Measurements from ENCODE around the gene GDF7.

Gene GDF7

GRCh38 chr2:20665243-20666004 lies 1.5 kb upstream of the GDF7 start:
- no peak overlapping the region for H3K4me2 ChIP-seq (ENCODE audit: insufficient read depth, low read length)
- H3K4me3 ChIP-seq (ENCODE audit: low read depth in 1 of 2, low read length in 2 of 2): no peak overlapping the region
- no peak for ATAC-seq (ENCODE audit: insufficient read depth, low read depth)

GRCh38 chr2:20666005-20666303 lies 990 bp upstream of the GDF7 start:
- Histone ChIP-seq H3K79me2 (ENCODE audit: insufficient read depth, low read length) (no peaks in the 10 kb centered on the region), H3K4me2 (ENCODE audit: insufficient read depth, low read length) (no peak overlapping the region), H3K36me3 (ENCODE audit: insufficient read depth, low read length) (no peaks in the 10 kb centered on the region), H2AFZ (ENCODE audit: low read depth, low read length) (no peak overlapping the region), H3K4me3 (ENCODE audit: low read depth in 1 of 2, low read length in 2 of 2) (no peak overlapping the region), H3K4me1 (ENCODE audit: insufficient read depth, low read length) (no peaks in the 10 kb centered on the region), H3K9ac (ENCODE audit: low read depth, low read length) (no peak overlapping the region), H4K20me1 (ENCODE audit: insufficient read depth, low read length) (no peaks in the 10 kb centered on the region), H3K27me3 (ENCODE audit: insufficient read depth, low read length, poor library complexity) (no peaks in the 10 kb centered on the region), H3K27ac (ENCODE audit: low read length) (no peak overlapping the region), H3K9me3 (ENCODE audit: insufficient read depth, low read length, severe bottlenecking) (no peaks in the 10 kb centered on the region)
- no peak for DNase-seq
- no peak for ATAC-seq (ENCODE audit: insufficient read depth, low read depth)
- TF ChIP-seq, protein P1, sequence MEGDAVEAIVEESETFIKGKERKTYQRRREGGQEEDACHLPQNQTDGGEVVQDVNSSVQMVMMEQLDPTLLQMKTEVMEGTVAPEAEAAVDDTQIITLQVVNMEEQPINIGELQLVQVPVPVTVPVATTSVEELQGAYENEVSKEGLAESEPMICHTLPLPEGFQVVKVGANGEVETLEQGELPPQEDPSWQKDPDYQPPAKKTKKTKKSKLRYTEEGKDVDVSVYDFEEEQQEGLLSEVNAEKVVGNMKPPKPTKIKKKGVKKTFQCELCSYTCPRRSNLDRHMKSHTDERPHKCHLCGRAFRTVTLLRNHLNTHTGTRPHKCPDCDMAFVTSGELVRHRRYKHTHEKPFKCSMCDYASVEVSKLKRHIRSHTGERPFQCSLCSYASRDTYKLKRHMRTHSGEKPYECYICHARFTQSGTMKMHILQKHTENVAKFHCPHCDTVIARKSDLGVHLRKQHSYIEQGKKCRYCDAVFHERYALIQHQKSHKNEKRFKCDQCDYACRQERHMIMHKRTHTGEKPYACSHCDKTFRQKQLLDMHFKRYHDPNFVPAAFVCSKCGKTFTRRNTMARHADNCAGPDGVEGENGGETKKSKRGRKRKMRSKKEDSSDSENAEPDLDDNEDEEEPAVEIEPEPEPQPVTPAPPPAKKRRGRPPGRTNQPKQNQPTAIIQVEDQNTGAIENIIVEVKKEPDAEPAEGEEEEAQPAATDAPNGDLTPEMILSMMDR (IDR thresholded peaks at IDR 0.05; ENCODE audit: borderline replicate concordance, extremely low read depth, low read length, poor library complexity, severe bottlenecking): no peak
- no peak for TF ChIP-seq EZH2 (IDR thresholded peaks at IDR 0.05; ENCODE audit: borderline replicate concordance, low read depth, low read length, severe bottlenecking)

More at GRCh38 chr2:20665243-20666004, 1.5 kb upstream of the GDF7 start:
- Histone ChIP-seq H3K79me2 (ENCODE audit: insufficient read depth, low read length) (no peaks in the 10 kb centered on the region), H3K36me3 (ENCODE audit: insufficient read depth, low read length) (no peaks in the 10 kb centered on the region), H4K20me1 (ENCODE audit: insufficient read depth, low read length) (no peaks in the 10 kb centered on the region), H3K27me3 (ENCODE audit: insufficient read depth, low read length, poor library complexity) (no peaks in the 10 kb centered on the region), H2AFZ (ENCODE audit: low read depth, low read length) (no peak overlapping the region), H3K4me1 (ENCODE audit: insufficient read depth, low read length) (no peaks in the 10 kb centered on the region), H3K9ac (ENCODE audit: low read depth, low read length) (no peak overlapping the region), H3K9me3 (ENCODE audit: insufficient read depth, low read length, severe bottlenecking) (no peaks in the 10 kb centered on the region), H3K27ac (ENCODE audit: low read length) (no peak overlapping the region)
- no peak for TF ChIP-seq EZH2 (IDR thresholded peaks at IDR 0.05; ENCODE audit: borderline replicate concordance, low read depth, low read length, severe bottlenecking)
- TF ChIP-seq, protein P1 (IDR thresholded peaks at IDR 0.05; ENCODE audit: borderline replicate concordance, extremely low read depth, low read length, poor library complexity, severe bottlenecking): no peak
- no peak for DNase-seq

GRCh38 chr2:20667151-20667530 lies 197 bp downstream of the GDF7 start:
- H3K36me3 ChIP-seq (ENCODE audit: insufficient read depth, low read length): no peaks in the 10 kb centered on the region
- no peak overlapping the region for H3K27ac ChIP-seq (ENCODE audit: low read length)
- H3K9me3 ChIP-seq (ENCODE audit: insufficient read depth, low read length, severe bottlenecking): no peaks in the 10 kb centered on the region
- no peaks in the 10 kb centered on the region for H3K79me2 ChIP-seq (ENCODE audit: insufficient read depth, low read length)
- DNase-seq (no peak), ATAC-seq (ENCODE audit: insufficient read depth, low read depth) (no peak)
- no peak overlapping the region for H2AFZ ChIP-seq (ENCODE audit: low read depth, low read length)
- H3K4me2 ChIP-seq (ENCODE audit: insufficient read depth, low read length): no peak overlapping the region
- no peak overlapping the region for H3K4me3 ChIP-seq (ENCODE audit: low read depth in 1 of 2, low read length in 2 of 2)
- H3K27me3 ChIP-seq (ENCODE audit: insufficient read depth, low read length, poor library complexity): no peaks in the 10 kb centered on the region
- H3K9ac ChIP-seq (ENCODE audit: low read depth, low read length): no peak overlapping the region
- TF ChIP-seq, protein P1 (IDR thresholded peaks at IDR 0.05; ENCODE audit: borderline replicate concordance, extremely low read depth, low read length, poor library complexity, severe bottlenecking): no peak
- no peak for TF ChIP-seq EZH2 (IDR thresholded peaks at IDR 0.05; ENCODE audit: borderline replicate concordance, low read depth, low read length, severe bottlenecking)
- H3K4me1 ChIP-seq (ENCODE audit: insufficient read depth, low read length): no peaks in the 10 kb centered on the region
- no peaks in the 10 kb centered on the region for H4K20me1 ChIP-seq (ENCODE audit: insufficient read depth, low read length)
